ENCODE data around the gene COG2. TPM values are rescaled to one million over a fixed set of nuclear protein-coding genes. Genes with fewer than 3 reads are reported as not detected.

The COG2 gene
- total and polyA plus RNA-seq, 2 of the 8 experiments (the other 6 are each of a cell fraction or from before 2014, with no cell fraction given), result 10.3 to 36.7 TPM

DNA sequence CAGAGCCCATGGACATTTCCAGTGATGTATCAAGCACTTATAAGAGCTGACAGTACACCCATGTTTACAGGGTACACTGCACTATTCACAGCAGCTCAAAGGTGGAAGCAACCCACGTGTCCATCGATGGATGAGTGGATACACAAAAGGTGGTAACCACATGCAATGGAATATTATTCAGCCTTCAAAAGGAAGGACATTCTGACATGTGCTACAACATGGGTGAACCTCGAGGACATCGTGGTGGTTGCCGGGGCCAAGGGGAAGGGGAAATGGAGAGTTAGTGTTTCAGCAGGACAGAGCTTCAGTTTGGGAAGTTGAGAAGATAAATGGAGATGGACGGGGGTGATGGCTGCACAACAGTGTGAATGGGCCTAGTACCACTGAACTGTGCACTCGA lies 62.5 kb downstream of the COG2 start:
- Histone ChIP-seq H2BK12ac (ENCODE audit: low read depth, low read length) (no peak overlapping the region), H3K79me2 (ENCODE audit: control insufficient read depth in 1 of 2, insufficient read depth in 2 of 2, low read length in 2 of 2) (no peaks in the 10 kb centered on the region), H4K91ac (replicated peaks; ENCODE audit: insufficient read length, low read length) (no peak overlapping the region), H3K4me3 (ENCODE audit: extremely low read depth in 1 of 4, insufficient read depth in 2 of 4, low read depth in 3 of 4, low read length in 4 of 4) (no peak overlapping the region), H3K14ac (ENCODE audit: insufficient read length) (no peak overlapping the region), H2BK20ac (ENCODE audit: low read length) (no peak overlapping the region), H3K4me1 (replicated peaks in 1 of 4; ENCODE audit: control insufficient read depth in 3 of 4, insufficient read depth in 4 of 4, low read length in 3 of 4) (peaks cover 0 to 4% (median 0%) of the 10 kb centered on the region in 4 experiments; a peak in 2 of 7 replicates), H4K5ac (ENCODE audit: insufficient read length, low read depth, low read length) (no peak overlapping the region), H2AK5ac (ENCODE audit: low read depth, low read length) (no peak overlapping the region), H3K23me2 (ENCODE audit: low read depth, low read length) (no peaks in the 10 kb centered on the region), H2BK15ac (ENCODE audit: low read length) (no peak overlapping the region), H4K8ac (ENCODE audit: extremely low read depth, insufficient read depth, low read length) (no peak overlapping the region), H3K79me1 (ENCODE audit: low read depth, low read length) (no peaks in the 10 kb centered on the region), H2AFZ (ENCODE audit: low read length) (no peak overlapping the region), H3K9ac (replicated peaks in 1 of 4; ENCODE audit: extremely low read depth in 1 of 4, low read depth in 3 of 4, low read length in 3 of 4) (no peak overlapping the region), H3K23ac (ENCODE audit: insufficient read length) (no peak overlapping the region), H3K27ac (ENCODE audit: low read depth, low read length) (no peak overlapping the region), H3K36me3 (ENCODE audit: control insufficient read depth in 2 of 4, insufficient read depth in 4 of 4, low read length in 3 of 4) (no peaks in the 10 kb centered on the region), H3K4me2 (ENCODE audit: insufficient read depth in 1 of 2, low read depth in 2 of 2, low read length in 2 of 2) (no peak overlapping the region), H3K4ac (replicated peaks; ENCODE audit: insufficient read length, low read depth, low read length) (no peak overlapping the region), H3K27me3 (replicated peaks in 1 of 4; ENCODE audit: control insufficient read depth in 3 of 4, extremely low read depth in 1 of 4, insufficient read depth in 3 of 4, low read length in 3 of 4) (no peaks in the 10 kb centered on the region), H4K20me1 (replicated peaks in 1 of 2; ENCODE audit: control insufficient read depth in 1 of 2, insufficient read depth in 2 of 2, low read length in 2 of 2) (no peaks in the 10 kb centered on the region), H2BK5ac (ENCODE audit: low read depth, low read length) (no peak overlapping the region), H2BK120ac (replicated peaks; ENCODE audit: low read depth, low read length) (no peak overlapping the region), H3K18ac (ENCODE audit: extremely low read depth, low read length) (no peak overlapping the region), H3K56ac (replicated peaks; ENCODE audit: insufficient read length, low read depth, low read length) (no peak overlapping the region), H3K9me3 (ENCODE audit: insufficient read depth in 2 of 2, low read depth in 1 of 2, low read length in 1 of 2) (no peaks in the 10 kb centered on the region)
- ChIA-PET CTCF (ENCODE audit: partially characterized antibody) (interaction anchor here (0.7 to 1.5 kb wide), 4 partner anchors 13 to 87 kb away, joined by 3 to 4 read pairs (median 4); no protein-coding TSS in a partner anchor), POLR2A (ENCODE audit: partially characterized antibody) (no interaction called here)
- FAIRE-seq, result no peak
- no peak for DNase-seq (ENCODE audit: low read depth in 1 of 2, low spot score in 2 of 2)
- 91% methylated on average over 7 of the region's 7 CpGs; no CpG with 5 or more reads in 1 of the 2 experiments for WGBS, 2 experiments (ENCODE audit: extremely low coverage in 1 of 2, insufficient coverage in 1 of 2, insufficient read length in 1 of 2, insufficient replicate concordance in 2 of 2, low coverage in 1 of 2, low lambda C conversion rate in 2 of 2, missing lambda C conversion rate in 1 of 2)
- TF ChIP-seq, protein P1, sequence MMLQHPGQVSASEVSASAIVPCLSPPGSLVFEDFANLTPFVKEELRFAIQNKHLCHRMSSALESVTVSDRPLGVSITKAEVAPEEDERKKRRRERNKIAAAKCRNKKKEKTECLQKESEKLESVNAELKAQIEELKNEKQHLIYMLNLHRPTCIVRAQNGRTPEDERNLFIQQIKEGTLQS (IDR thresholded peaks at IDR 0.05; ENCODE audit: insufficient read depth, low read depth, low read length), result no peak
- TF ChIP-seq NRF1 (IDR thresholded peaks at IDR 0.05; ENCODE audit: low read depth, low read length), result no peak
- no peak for TF ChIP-seq TBP (IDR thresholded peaks at IDR 0.05; ENCODE audit: low read depth, low read length)

Data from H1 (cell line).